HEK293 (cell line): ENCODE data around the gene EEF1A2.

Source experiments
- CTCF ChIA-PET: fragments of 350-600 bp; formaldehyde crosslinking; extraction: SDS; loops from one replicate; lab custom pipeline; 2021; ENCODE audit warnings: antibody characterized with exemption; lab: Yijun Ruan, JAX
- POLR2A ChIA-PET: fragments of 300-600 bp; formaldehyde crosslinking; extraction: SDS; loops from one replicate; lab custom pipeline; 2020; ENCODE audit warnings: antibody characterized with exemption, inconsistent platforms; lab: Yijun Ruan, JAX
- H3K27ac ChIP-seq: fragments of 200-500 bp; sonication (Bioruptor generic); 2 replicates; pipeline ENCODE4 v1.5.1; 2014; ENCODE audit warnings: low read depth, low read length, control low read depth, inconsistent platforms; ENCODE audit errors: extremely low read depth
- H3K36me3 ChIP-seq, 2 experiments: fragments of 200-500 bp in 1 of 2; sonication (Bioruptor generic) in 1 of 2; 1 replicate in 1 of 2; 2 replicates in 1 of 2; pipeline ENCODE4 v1.5.1; 2014 to 2017; ENCODE audit warnings: inconsistent platforms in 2 of 2, low read length in 2 of 2; ENCODE audit not compliant: control insufficient read depth in 2 of 2, insufficient read depth in 1 of 2
- H3K4me1 ChIP-seq: fragments of 200-500 bp; sonication (Bioruptor generic); 2 replicates; pipeline ENCODE4 v1.5.1; 2014; ENCODE audit warnings: mild to moderate bottlenecking, low read length, inconsistent platforms; ENCODE audit not compliant: control insufficient read depth, insufficient read depth
- H3K4me3 ChIP-seq: 2 replicates; pipeline ENCODE4 v1.5.1; 2011; ENCODE audit warnings: low read depth, mild to moderate bottlenecking, control low read depth, low read length, moderate library complexity
- H3K9me3 ChIP-seq: fragments of 200-500 bp; sonication (Bioruptor generic); 2 replicates; pipeline ENCODE4 v1.5.1; 2014; ENCODE audit warnings: low read depth, low read length, inconsistent platforms; ENCODE audit not compliant: control insufficient read depth, insufficient read depth
- CTCF ChIP-seq: fragments of 450-650 bp; formaldehyde crosslinking; IDR thresholded peaks from 2 replicates; pipeline ENCODE4 v1.5.1; 2016; ENCODE audit warnings: missing biosample characterization, missing genetic modification characterization
- KLF1 ChIP-seq: fragments of 450-650 bp; formaldehyde crosslinking; IDR thresholded peaks from 2 replicates; pipeline ENCODE4 v1.5.1; 2016; ENCODE audit warnings: missing biosample characterization, missing genetic modification characterization
- PRDM2 ChIP-seq: fragments of 450-650 bp; formaldehyde crosslinking; IDR thresholded peaks from 2 replicates; pipeline ENCODE4 v1.5.1; 2016; ENCODE audit warnings: missing biosample characterization, missing genetic modification characterization, borderline replicate concordance
- RBAK ChIP-seq: fragments of 450-650 bp; formaldehyde crosslinking; IDR thresholded peaks from 2 replicates; pipeline ENCODE4 v1.5.1; 2016; ENCODE audit warnings: missing biosample characterization, missing genetic modification characterization
- ZBTB6 ChIP-seq: fragments of 450-650 bp; formaldehyde crosslinking; IDR thresholded peaks from 2 replicates; pipeline ENCODE4 v1.5.1; 2017; ENCODE audit warnings: missing biosample characterization, missing genetic modification characterization
- ZNF132 ChIP-seq: fragments of 450-650 bp; formaldehyde crosslinking; IDR thresholded peaks from 2 replicates; pipeline ENCODE4 v1.5.1; 2017; ENCODE audit warnings: missing biosample characterization, missing genetic modification characterization, borderline replicate concordance
- ZNF280D ChIP-seq: fragments of 450-650 bp; formaldehyde crosslinking; IDR thresholded peaks from 2 replicates; pipeline ENCODE4 v1.5.1; 2016; ENCODE audit warnings: missing biosample characterization, missing genetic modification characterization
- ZNF302 ChIP-seq: fragments of 450-650 bp; formaldehyde crosslinking; IDR thresholded peaks from 2 replicates; pipeline ENCODE4 v1.5.1; 2016; ENCODE audit warnings: missing biosample characterization, missing genetic modification characterization, low read depth
- ZNF341 ChIP-seq: fragments of 450-650 bp; formaldehyde crosslinking; IDR thresholded peaks from 2 replicates; pipeline ENCODE4; 2016; ENCODE audit warnings: low read depth, missing biosample characterization, missing genetic modification characterization
- ZNF404 ChIP-seq: fragments of 450-650 bp; formaldehyde crosslinking; IDR thresholded peaks from 2 replicates; pipeline ENCODE4 v1.5.1; 2017; ENCODE audit warnings: missing biosample characterization, missing genetic modification characterization
- ZNF449 ChIP-seq: fragments of 450-650 bp; formaldehyde crosslinking; IDR thresholded peaks from 2 replicates; pipeline ENCODE4 v1.5.1; 2017; ENCODE audit warnings: missing biosample characterization, mild to moderate bottlenecking, missing genetic modification characterization, moderate library complexity
- ZNF561 ChIP-seq: fragments of 450-650 bp; IDR thresholded peaks from 2 replicates; pipeline ENCODE4 v1.5.1; 2018; ENCODE audit warnings: missing biosample characterization, missing genetic modification characterization, borderline replicate concordance
- ZNF600 ChIP-seq: fragments of 450-650 bp; formaldehyde crosslinking; IDR thresholded peaks from 2 replicates; pipeline ENCODE4 v1.5.1; 2016; ENCODE audit warnings: missing biosample characterization, missing genetic modification characterization
- ZNF621 ChIP-seq: fragments of 450-650 bp; formaldehyde crosslinking; IDR thresholded peaks from 2 replicates; pipeline ENCODE4 v1.5.1; 2017; ENCODE audit warnings: missing biosample characterization, missing genetic modification characterization
- ZNF692 ChIP-seq: fragments of 450-650 bp; formaldehyde crosslinking; IDR thresholded peaks from 2 replicates; pipeline ENCODE4 v1.5.1; 2016; ENCODE audit warnings: missing biosample characterization, missing genetic modification characterization
- ZSCAN23 ChIP-seq: fragments of 450-650 bp; formaldehyde crosslinking; IDR thresholded peaks from 2 replicates; pipeline ENCODE4 v1.5.1; 2016; ENCODE audit warnings: missing biosample characterization, missing genetic modification characterization

Gene EEF1A2

GRCh38 chr20:63529861-63530787, 31.2 kb upstream of the EEF1A2 start (continued):
- TF ChIP-seq PRDM2 (tag by site-specific recombination) (no peak), ZNF449 (tag by site-specific recombination) (no peak), ZSCAN23 (tag by site-specific recombination) (no peak), ZNF404 (tag by site-specific recombination) (no peak), CTCF (tag by site-specific recombination) (no peak), ZNF280D (tag by site-specific recombination) (no peak), KLF1 (tag by site-specific recombination) (peak; percentile 62), ZNF341 (tag by site-specific recombination) (no peak), ZNF621 (no peak)

GRCh38 chr20:63529180-63529860, 30.4 kb upstream of the EEF1A2 start:
- Histone ChIP-seq H3K27ac (no peak overlapping the region), H3K4me1 (no peaks in the 10 kb centered on the region), H3K4me3 (no peak overlapping the region), H3K36me3 (no peaks in the 10 kb centered on the region), H3K9me3 (no peaks in the 10 kb centered on the region)
- ChIA-PET CTCF (interaction anchor here (1.6 kb wide), 1 partner anchor 33 kb away, joined by 4 read pairs; no protein-coding TSS in a partner anchor), POLR2A (interaction anchor here (0.5 to 1.5 kb wide), 5 partner anchors 9 to 145 kb away, joined by 3 to 5 read pairs (median 3); partner anchors contain the start of gene PPDPF)
- TF ChIP-seq ZNF132 (tag by site-specific recombination) (no peak), RBAK (tag by site-specific recombination) (no peak), ZNF561 (no peak), ZBTB6 (tag by site-specific recombination) (peak; percentile 27; the same call in 1 of the 2 replicates), ZNF600 (peak; percentile 49; the same call in 1 of the 2 replicates), ZNF302 (no peak), ZNF692 (tag by site-specific recombination) (0 out of 2 replicates have a peak, but pooled peaks have one; percentile 25)
